Activated B cell treated with CpG ODN at 0.5 μM for 24 hours (primary cell): ENCODE data around the gene LRRC73. TPM values are rescaled to one million over a fixed set of nuclear protein-coding genes. Genes with fewer than 3 reads are reported as not detected.

Experiments used
- ATAC-seq: fragments of 200-7000 bp; cut with Tn5 transposase; one replicate; pipeline ENCODE4 v1.10.0; 2021; ENCODE audit warnings: low read depth, mild to moderate bottlenecking, moderate library complexity
- CTCF ChIA-PET: fragments of 350-600 bp; sonication (Branson Sonifier 250); formaldehyde crosslinking; loops from one replicate; lab custom pipeline; 2021; ENCODE audit warnings: antibody characterized with exemption; lab: Charles Lee
- POLR2A ChIA-PET: fragments of 350-600 bp; sonication (Branson Sonifier 250); formaldehyde crosslinking; loops from one replicate; lab custom pipeline; 2021; ENCODE audit warnings: antibody characterized with exemption; lab: Charles Lee
- DNase-seq: peaks from one replicate; pipeline ENCODE4 v3.0.0; 2022
- H3K27ac Mint-ChIP-seq: one replicate; pipeline ENCODE4 v1.8.0; 2020; ENCODE audit warnings: mixed read lengths
- H3K27me3 Mint-ChIP-seq: one replicate; pipeline ENCODE4 v1.8.0; 2021; ENCODE audit warnings: mixed read lengths
- H3K36me3 Mint-ChIP-seq: one replicate; pipeline ENCODE4 v1.8.0; 2021; ENCODE audit warnings: low read depth, mixed read lengths
- H3K4me1 Mint-ChIP-seq: one replicate; pipeline ENCODE4 v1.8.0; 2021; ENCODE audit warnings: mixed read lengths
- H3K4me3 Mint-ChIP-seq: one replicate; pipeline ENCODE4 v1.8.0; 2020; ENCODE audit warnings: mild to moderate bottlenecking, mixed read lengths
- H3K9me3 Mint-ChIP-seq: one replicate; pipeline ENCODE4 v1.8.0; 2020; ENCODE audit warnings: mixed read lengths
- CTCF ChIP-seq: fragments of 200-600 bp; IDR thresholded peaks from one replicate; pipeline ENCODE4 v1.8.0; 2022; ENCODE audit warnings: antibody characterized with exemption, mild to moderate bottlenecking
- intact Hi-C: fragments of 100-400 bp; cut with micrococcal nuclease; formaldehyde crosslinking; loops from one replicate; pipeline ENCODE4 v1.15.1; 2024
- total RNA-seq: library from RNA; stranded (reverse); gene quantifications from 2 replicates; pipeline ENCODE4 v1.2.3, GENCODE V29; 2022

The LRRC73 gene
- total RNA-seq, 1 donor from 2014 or later: 0.31 TPM

- no peak for TF ChIP-seq CTCF
- ATAC-seq: no peak
- ChIA-PET CTCF (interaction anchor here (0.9 to 2.0 kb wide), 2 partner anchors 14 to 17 kb away, joined by 3 to 7 read pairs; no protein-coding TSS in a partner anchor), POLR2A (interaction anchor here (1.9 kb wide), 1 partner anchor 12 kb away, joined by 5 read pairs; the partner anchor contains the start of gene TJAP1)
- Mint-ChIP-seq H3K36me3 (peaks cover 46% of the 10 kb centered on the region), H3K27ac (no peak overlapping the region), H3K9me3 (no peaks in the 10 kb centered on the region), H3K27me3 (no peaks in the 10 kb centered on the region), H3K4me3 (no peak overlapping the region), H3K4me1 (peaks cover 2% of the 10 kb centered on the region)
- intact Hi-C loops: no loop called here
- no peak for DNase-seq
Observed at GRCh38 chr6:43489277-43490072, 20.7 kb downstream of the LRRC73 start.

DNA sequence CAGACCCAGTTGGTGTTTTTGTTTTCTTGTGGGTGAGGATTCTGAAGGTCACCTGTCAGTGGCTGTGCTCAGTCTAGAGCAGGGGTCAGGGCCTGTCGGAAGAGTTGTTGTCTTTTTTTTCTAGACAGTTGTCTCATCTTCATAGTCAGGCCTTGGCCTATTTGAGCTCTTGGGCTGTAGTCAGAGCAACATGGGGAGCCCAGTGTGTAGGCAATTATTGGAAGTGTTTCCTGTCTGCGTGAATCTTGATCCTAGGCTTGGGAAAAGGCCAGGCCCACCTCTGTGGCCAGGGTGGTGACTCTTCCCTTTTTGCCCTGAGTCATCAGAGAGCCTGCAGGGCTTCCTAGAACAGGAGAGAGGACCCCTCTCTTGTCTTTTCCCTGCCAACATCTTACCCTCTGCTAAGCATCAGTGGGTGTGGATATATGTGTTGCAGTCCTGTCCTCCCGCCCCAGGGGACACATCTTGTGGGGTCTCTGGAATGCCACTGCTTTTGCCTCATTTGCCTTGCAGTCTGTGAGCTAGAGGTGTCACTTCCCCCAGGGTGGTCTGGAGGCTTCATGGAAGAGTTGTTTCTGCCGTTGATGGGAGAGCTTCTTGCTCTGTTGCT is 21.4 kb downstream of the LRRC73 start:
- no peak for TF ChIP-seq CTCF
- CTCF ChIA-PET: interaction anchor here (0.9 to 2.0 kb wide), 2 partner anchors 14 to 18 kb away, joined by 3 to 7 read pairs; no protein-coding TSS in a partner anchor

DNA sequence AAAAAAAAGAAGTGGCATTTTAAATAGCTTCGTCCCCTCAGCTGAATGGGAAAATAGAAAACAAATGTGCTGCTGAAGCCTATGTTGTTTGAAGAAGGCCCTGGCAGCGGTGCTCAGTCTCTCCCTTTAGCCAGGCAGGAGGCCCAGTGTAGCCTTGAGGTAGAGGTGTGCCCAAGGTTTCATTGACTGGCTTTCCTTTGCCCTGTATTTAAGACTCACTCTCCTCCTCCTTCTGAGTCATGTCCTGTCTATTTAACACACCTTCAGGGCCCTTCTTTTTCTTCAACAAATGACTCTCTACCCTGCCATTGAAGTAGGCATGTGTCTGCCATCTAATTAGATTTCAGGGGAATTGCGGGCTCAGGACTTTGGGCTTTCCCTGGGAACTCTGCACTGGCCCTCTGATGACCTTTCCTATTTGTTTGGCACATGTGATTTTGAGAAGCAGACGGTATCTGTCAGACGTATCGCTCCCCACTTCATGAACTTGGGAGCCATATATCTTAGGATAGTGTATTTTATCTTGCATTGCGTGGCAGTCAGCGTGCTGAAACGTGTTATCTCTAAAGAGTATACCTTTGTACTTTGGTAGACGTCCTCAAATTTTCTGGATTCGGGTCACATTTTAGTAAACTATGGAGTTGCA is 28.4 kb downstream of the LRRC73 start:
- DNase-seq: no peak
- no peak for ATAC-seq
- Mint-ChIP-seq H3K27me3 (no peaks in the 10 kb centered on the region), H3K36me3 (peaks cover 28% of the 10 kb centered on the region), H3K4me1 (peaks cover 41% of the 10 kb centered on the region), H3K27ac (no peak overlapping the region), H3K9me3 (no peaks in the 10 kb centered on the region), H3K4me3 (no peak overlapping the region)
- intact Hi-C loops: no loop called here
- CTCF ChIA-PET: no interaction called here
- POLR2A ChIA-PET: interaction anchor here (0.6 kb wide), 1 partner anchor 290 kb away, joined by 4 read pairs; no protein-coding TSS in a partner anchor
- TF ChIP-seq CTCF: no peak

More for the DNA sequence above, 21.4 kb downstream of the LRRC73 start:
- Mint-ChIP-seq H3K36me3 (peaks cover 43% of the 10 kb centered on the region), H3K4me3 (no peak overlapping the region), H3K27me3 (no peaks in the 10 kb centered on the region), H3K9me3 (no peaks in the 10 kb centered on the region), H3K27ac (no peak overlapping the region), H3K4me1 (no peaks in the 10 kb centered on the region)
- no peak for ATAC-seq
- intact Hi-C loops: no loop called here
- DNase-seq: no peak
- POLR2A ChIA-PET: interaction anchor here (1.9 kb wide), 1 partner anchor 12 kb away, joined by 5 read pairs; the partner anchor contains the start of gene TJAP1

GRCh38 chr6:43481075-43481474 is 29.1 kb downstream of the LRRC73 start:
- intact Hi-C loops: no loop called here
- Mint-ChIP-seq H3K27me3 (no peaks in the 10 kb centered on the region), H3K4me3 (no peak overlapping the region), H3K36me3 (peaks cover 26% of the 10 kb centered on the region), H3K9me3 (no peaks in the 10 kb centered on the region), H3K4me1 (peaks cover 44% of the 10 kb centered on the region), H3K27ac (no peak overlapping the region)
- CTCF ChIA-PET: no interaction called here
- no peak for TF ChIP-seq CTCF
- DNase-seq: no peak
- no peak for ATAC-seq
- POLR2A ChIA-PET: no interaction called here
